C4-2B (cell line): ENCODE data around the gene CIDEA.

Source experiments
- CTCF ChIP-seq: fragments of 450-650 bp; conservative IDR thresholded peaks from 2 replicates; pipeline ENCODE4 v1.5.1; 2017; ENCODE audit warnings: mild to moderate bottlenecking
- ZFX ChIP-seq: fragments of 450-650 bp; IDR thresholded peaks from 2 replicates; pipeline ENCODE4 v1.6.1; 2017

GRCh38 chr18:12236934-12237832, 17.0 kb upstream of the CIDEA start:
- peak; percentile 97 for TF ChIP-seq CTCF
- no peak for TF ChIP-seq ZFX
